Urinary bladder (tissue), 4 donors: ENCODE measurements around the gene SLC35F4. TPM values are rescaled to one million over a fixed set of nuclear protein-coding genes. Genes with fewer than 3 reads are reported as not detected.

Experiments used
- DNase-seq: peaks from one replicate; pipeline ENCODE4 v3.0.0-alpha.2; 2015; ENCODE audit errors: extremely low spot score
- H3K27ac ChIP-seq: one replicate; pipeline ENCODE4 v1.5.1; 2013; ENCODE audit warnings: low read depth, mild to moderate bottlenecking, moderate library complexity
- H3K36me3 ChIP-seq: one replicate; pipeline ENCODE4 v1.6.1; 2013; ENCODE audit warnings: mild to moderate bottlenecking, moderate library complexity; ENCODE audit not compliant: insufficient read depth
- H3K4me1 ChIP-seq: one replicate; pipeline ENCODE4 v1.6.1; 2013; ENCODE audit warnings: mild to moderate bottlenecking, moderate library complexity; ENCODE audit not compliant: insufficient read depth
- H3K4me3 ChIP-seq: one replicate; pipeline ENCODE4 v1.5.1; 2013; ENCODE audit warnings: low read depth, low read length
- WGBS: extraction: QIAGEN DNeasy Blood & Tissue Kit; methylation state at CpG from one replicate; pipeline ENCODE4 v1.1.7; 2013; 5-methylcytosine and 5-hydroxymethylcytosine counted together
- polyA plus RNA-seq: library from polyadenylated mRNA; stranded (reverse); fragments of 200-250 nt; gene quantifications from one replicate; pipeline ENCODE4 v1.2.3, GENCODE V29; 2013
- total RNA-seq: library from RNA; depleted of rRNA; stranded (reverse); fragments of >200 nt; gene quantifications from one replicate; pipeline ENCODE4 v1.2.3, GENCODE V29; 2014
- donor health status: healthy with polysubstance abuse.
- donor health status: healthy.

Gene SLC35F4
- total RNA-seq = 0.90 TPM
- 0.11 TPM for polyA plus RNA-seq

- peak within 1 kb of the TSS; percentile 2 for H3K4me3 ChIP-seq
- H3K4me1 ChIP-seq = peaks cover 4% of the 10 kb centered on the region
- DNase-seq = no peak
- no peak within 1 kb of the TSS for H3K27ac ChIP-seq
- no peaks in the 10 kb centered on the region for H3K36me3 ChIP-seq
- 2% methylated on average over 91 of the region's 91 CpGs for WGBS
Observed at GRCh38 chr14:57865403-57866198, at the start of gene SLC35F4. Gene SLC35F4, minus strand, starts transcription at chr14:57866092.

- no peaks in the 10 kb centered on the region for H3K4me1 ChIP-seq
- no peak overlapping the region for H3K27ac ChIP-seq
- no peak overlapping the region for H3K4me3 ChIP-seq
- no peak for DNase-seq
- H3K36me3 ChIP-seq = no peaks in the 10 kb centered on the region
Observed at GRCh38 chr14:57909626-57910025, 43.7 kb upstream of the SLC35F4 start.

- no peak for DNase-seq
- H3K4me1 ChIP-seq = no peaks in the 10 kb centered on the region
- no peak overlapping the region for H3K4me3 ChIP-seq
- no peaks in the 10 kb centered on the region for H3K36me3 ChIP-seq
- no peak overlapping the region for H3K27ac ChIP-seq
- 77% methylated on average over 1 of the region's 1 CpG for WGBS
Observed at GRCh38 chr14:57903954-57904353, 38.1 kb upstream of the SLC35F4 start.

GRCh38 chr14:57898837-57899572 lies 33.1 kb upstream of the SLC35F4 start:
- DNase-seq = no peak
- Histone ChIP-seq H3K4me3 (no peak overlapping the region), H3K4me1 (no peaks in the 10 kb centered on the region), H3K27ac (no peak overlapping the region), H3K36me3 (no peaks in the 10 kb centered on the region)
- WGBS = 79% methylated on average over 7 of the region's 7 CpGs

- H3K36me3 ChIP-seq = no peaks in the 10 kb centered on the region
- no peak overlapping the region for H3K27ac ChIP-seq
- H3K4me1 ChIP-seq = no peaks in the 10 kb centered on the region
- DNase-seq = no peak
- H3K4me3 ChIP-seq = no peak overlapping the region
- 29% methylated on average over 5 of the region's 5 CpGs for WGBS
Observed at GRCh38 chr14:57897144-57897748, 31.4 kb upstream of the SLC35F4 start.

GRCh38 chr14:57889245-57889644 lies 23.4 kb upstream of the SLC35F4 start:
- no peak overlapping the region for H3K4me3 ChIP-seq
- H3K36me3 ChIP-seq = no peaks in the 10 kb centered on the region
- no peak for DNase-seq
- WGBS = 52% methylated on average over 4 of the region's 4 CpGs
- H3K4me1 ChIP-seq = no peaks in the 10 kb centered on the region
- no peak overlapping the region for H3K27ac ChIP-seq

GRCh38 chr14:57884175-57884574 lies 18.3 kb upstream of the SLC35F4 start:
- Histone ChIP-seq H3K4me3 (no peak overlapping the region), H3K27ac (no peak overlapping the region), H3K36me3 (no peaks in the 10 kb centered on the region), H3K4me1 (no peaks in the 10 kb centered on the region)
- whole genome bisulfite sequencing = 66% methylated on average over 3 of the region's 3 CpGs
- DNase-seq = no peak

- no peaks in the 10 kb centered on the region for H3K4me1 ChIP-seq
- DNase-seq = no peak
- 85% methylated on average over 7 of the region's 7 CpGs for WGBS
- no peaks in the 10 kb centered on the region for H3K36me3 ChIP-seq
- no peak overlapping the region for H3K27ac ChIP-seq
- H3K4me3 ChIP-seq = no peak overlapping the region
Observed at GRCh38 chr14:57883061-57883460, 17.2 kb upstream of the SLC35F4 start.

GRCh38 chr14:57879516-57879915 lies 13.6 kb upstream of the SLC35F4 start:
- WGBS = 48% methylated on average over 2 of the region's 2 CpGs
- H3K27ac ChIP-seq = no peak overlapping the region
- DNase-seq = no peak
- H3K36me3 ChIP-seq = no peaks in the 10 kb centered on the region
- no peaks in the 10 kb centered on the region for H3K4me1 ChIP-seq
- no peak overlapping the region for H3K4me3 ChIP-seq

- Histone ChIP-seq H3K36me3 (no peaks in the 10 kb centered on the region), H3K27ac (no peak overlapping the region), H3K4me1 (no peaks in the 10 kb centered on the region), H3K4me3 (no peak overlapping the region)
- 85% methylated on average over 2 of the region's 2 CpGs for WGBS
- no peak for DNase-seq
Observed at GRCh38 chr14:57875985-57876384, 10.1 kb upstream of the SLC35F4 start.

GRCh38 chr14:57875296-57875695 lies 9.4 kb upstream of the SLC35F4 start:
- 86% methylated on average over 3 of the region's 3 CpGs for WGBS

GRCh38 chr14:57871459-57872080 lies 5.7 kb upstream of the SLC35F4 start:
- Histone ChIP-seq H3K36me3 (no peaks in the 10 kb centered on the region), H3K4me1 (no peaks in the 10 kb centered on the region), H3K27ac (no peak overlapping the region), H3K4me3 (no peak overlapping the region)
- WGBS = 70% methylated on average over 2 of the region's 2 CpGs
- no peak for DNase-seq

More at GRCh38 chr14:57875296-57875695, 9.4 kb upstream of the SLC35F4 start:
- Histone ChIP-seq H3K4me3 (no peak overlapping the region), H3K36me3 (no peaks in the 10 kb centered on the region), H3K27ac (no peak overlapping the region), H3K4me1 (no peaks in the 10 kb centered on the region)
- DNase-seq = no peak

GRCh38 chr14:57870686-57871457 lies 5.0 kb upstream of the SLC35F4 start:
- H3K27ac ChIP-seq = no peak overlapping the region
- 60% methylated on average over 3 of the region's 3 CpGs for WGBS
- H3K4me3 ChIP-seq = no peak overlapping the region
- DNase-seq = no peak
- H3K36me3 ChIP-seq = no peaks in the 10 kb centered on the region
- H3K4me1 ChIP-seq = no peaks in the 10 kb centered on the region
